IPS-NIHi7 (cell line): ENCODE results near the gene NTRK2.

Experiments used
- DNase-seq: peaks from one replicate; pipeline ENCODE4 v3.0.0; 2012; ENCODE audit warnings: mixed read lengths; ENCODE audit errors: extremely low spot score

Gene NTRK2

DNA sequence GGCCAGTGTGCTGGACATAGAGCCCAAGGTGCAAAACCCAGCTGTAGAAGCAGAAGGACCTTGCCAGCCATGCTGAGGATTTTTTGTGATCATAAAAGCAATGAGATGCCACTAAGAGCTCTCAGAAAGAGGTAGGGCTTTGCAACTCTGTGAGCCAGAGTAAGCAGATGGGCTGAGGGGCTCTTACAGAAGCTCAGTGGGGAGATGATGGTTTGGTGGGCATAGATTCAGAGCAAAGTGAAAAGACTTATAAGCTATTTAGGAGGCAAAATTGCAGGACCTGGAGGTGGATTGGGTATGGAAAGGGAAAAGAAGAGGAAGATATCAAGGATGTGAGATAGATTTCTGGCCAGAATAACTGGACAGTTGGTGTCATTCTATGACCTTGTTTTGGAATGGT, 302.0 kb downstream of the NTRK2 start:
- no peak for DNase-seq

GRCh38 chr9:84974258-84974657, 304.7 kb downstream of the NTRK2 start:
- no peak for DNase-seq

GRCh38 chr9:84974855-84975254, 305.3 kb downstream of the NTRK2 start:
- DNase-seq, result no peak

DNA sequence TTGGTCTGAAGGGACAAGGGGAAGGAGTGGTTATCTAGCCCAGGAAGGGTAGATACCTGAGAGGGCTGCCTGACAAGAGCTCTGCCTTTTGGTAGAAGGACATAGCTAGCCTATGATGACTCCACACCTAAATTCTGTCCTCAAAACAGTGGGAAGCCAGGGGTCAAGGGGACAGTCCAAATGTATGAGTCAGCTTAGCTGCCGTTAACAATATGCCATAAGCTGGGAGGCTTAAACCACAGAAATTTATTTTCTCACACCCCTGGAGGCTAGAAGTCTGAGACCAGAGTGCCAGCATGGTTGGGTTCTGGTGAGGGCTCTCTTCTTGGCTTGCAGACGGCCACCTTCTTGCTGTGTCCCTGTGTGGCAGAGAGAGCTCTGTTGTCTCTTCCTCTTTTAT, 306.4 kb downstream of the NTRK2 start:
- no peak for DNase-seq

DNA sequence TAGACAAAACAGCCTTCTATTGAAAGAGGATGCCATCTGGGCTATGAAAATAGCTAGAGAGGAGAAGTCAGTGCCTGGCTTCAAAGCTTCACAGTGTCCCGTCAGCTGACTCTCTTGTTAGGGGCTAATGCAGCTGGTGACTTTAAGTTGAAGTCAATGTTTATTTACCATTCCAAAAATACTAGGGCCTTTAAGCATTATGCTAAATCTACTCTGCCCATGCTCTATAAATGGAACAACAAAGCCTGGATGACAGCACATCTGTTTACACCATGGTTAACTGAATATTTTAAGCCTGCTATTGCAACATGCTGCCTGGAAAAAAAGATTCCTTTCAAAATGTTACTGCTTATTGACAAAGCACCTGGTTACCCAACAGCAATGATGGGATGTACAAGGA, 309.1 kb downstream of the NTRK2 start:
- DNase-seq, result no peak

- no peak for DNase-seq
Observed at GRCh38 chr9:84983749-84984148, 314.2 kb downstream of the NTRK2 start.

DNA sequence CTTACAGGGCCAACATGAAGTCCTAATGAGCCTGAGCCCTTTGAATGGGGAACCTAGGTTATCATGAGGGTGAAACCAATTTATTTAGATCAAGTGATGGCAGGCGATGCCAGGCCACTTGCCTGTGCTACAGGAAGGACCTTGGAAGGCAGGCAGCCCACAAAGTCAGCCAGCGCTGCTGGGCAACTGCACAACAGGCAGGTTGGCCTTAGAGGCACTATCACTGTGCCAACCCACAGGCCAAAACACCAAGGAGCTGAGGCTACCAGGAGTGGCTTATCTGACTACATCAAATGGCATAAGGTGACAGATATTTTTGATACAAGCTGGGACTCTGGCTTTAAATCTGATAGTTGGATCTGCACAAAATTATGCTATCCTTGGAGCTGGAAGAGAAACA, 319.1 kb downstream of the NTRK2 start:
- no peak for DNase-seq

DNA sequence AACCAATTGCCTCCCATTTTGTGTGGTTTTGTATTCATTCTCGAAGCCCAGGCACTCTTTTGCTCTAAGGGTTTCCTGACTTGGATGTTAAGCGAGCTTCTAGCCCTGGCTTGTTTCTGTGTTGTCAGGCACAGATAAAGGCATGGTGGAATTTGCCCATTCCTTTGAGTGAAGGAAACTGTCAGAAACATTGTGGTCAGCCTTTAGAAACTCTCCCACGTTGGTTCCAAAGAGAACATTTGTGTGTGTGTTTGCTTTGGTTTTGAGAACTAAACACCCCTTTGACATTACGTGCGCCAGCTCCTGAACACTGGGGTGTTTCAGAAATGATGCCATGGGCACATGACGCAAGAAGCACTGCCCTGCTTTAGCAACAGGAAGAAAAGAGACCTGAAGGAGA, 320.9 kb downstream of the NTRK2 start:
- no peak for DNase-seq

DNA sequence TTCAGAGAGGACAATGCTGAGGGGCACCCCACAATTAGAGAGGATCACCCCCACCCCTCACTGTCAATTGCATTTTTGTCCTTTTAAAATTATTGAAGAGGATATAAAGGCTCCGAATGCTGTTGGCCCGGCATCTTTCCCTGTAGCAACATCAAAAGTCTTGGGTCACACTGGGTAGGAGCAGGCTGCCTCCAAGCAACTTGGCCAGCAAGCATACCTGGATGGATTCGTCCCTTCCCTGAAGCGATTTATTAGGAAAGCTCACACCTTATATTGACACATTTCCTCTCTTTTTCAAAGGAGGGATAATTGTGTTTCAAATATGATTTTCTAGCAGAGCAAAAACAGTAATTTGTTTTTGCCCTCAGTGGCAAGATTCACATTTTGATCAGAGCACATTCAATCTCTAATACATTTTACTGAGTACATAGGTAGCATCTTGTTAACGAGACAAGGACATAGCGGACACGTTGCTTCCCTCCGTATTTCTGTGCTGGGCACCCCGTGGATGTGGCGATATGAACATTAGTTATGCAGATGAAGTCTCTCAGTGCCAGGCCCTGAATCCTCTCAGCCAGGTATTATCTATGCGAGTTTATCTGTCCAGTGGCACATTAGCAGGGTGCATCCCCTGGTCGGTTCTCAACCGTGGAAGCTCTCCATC, 321.5 kb downstream of the NTRK2 start:
- DNase-seq, result no peak

- DNase-seq, result no peak
Observed at GRCh38 chr9:84991514-84991870, 322.0 kb downstream of the NTRK2 start.

- DNase-seq, result no peak
Observed at GRCh38 chr9:84992381-84992780, 322.9 kb downstream of the NTRK2 start.

GRCh38 chr9:84993105-84993504, 323.6 kb downstream of the NTRK2 start:
- DNase-seq, result no peak

DNA sequence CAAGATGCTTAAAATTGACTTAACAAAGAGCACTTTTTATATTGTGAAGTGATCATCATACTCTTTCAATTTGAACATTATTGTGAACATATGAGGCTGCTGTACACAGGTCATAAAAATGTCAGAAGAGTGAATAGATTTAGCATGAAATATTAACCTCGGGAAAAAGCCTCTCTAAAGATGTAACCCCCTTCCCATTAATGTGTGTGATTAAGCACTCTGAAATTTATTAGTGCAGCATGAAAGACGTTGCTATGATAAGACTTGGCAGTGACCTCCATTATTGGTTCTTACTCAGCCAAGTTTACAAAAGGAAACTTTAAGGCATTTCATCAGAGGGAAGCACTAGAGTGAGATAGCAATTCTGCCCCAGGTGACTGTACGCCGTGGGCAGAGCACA, 326.5 kb downstream of the NTRK2 start:
- no peak for DNase-seq

DNA sequence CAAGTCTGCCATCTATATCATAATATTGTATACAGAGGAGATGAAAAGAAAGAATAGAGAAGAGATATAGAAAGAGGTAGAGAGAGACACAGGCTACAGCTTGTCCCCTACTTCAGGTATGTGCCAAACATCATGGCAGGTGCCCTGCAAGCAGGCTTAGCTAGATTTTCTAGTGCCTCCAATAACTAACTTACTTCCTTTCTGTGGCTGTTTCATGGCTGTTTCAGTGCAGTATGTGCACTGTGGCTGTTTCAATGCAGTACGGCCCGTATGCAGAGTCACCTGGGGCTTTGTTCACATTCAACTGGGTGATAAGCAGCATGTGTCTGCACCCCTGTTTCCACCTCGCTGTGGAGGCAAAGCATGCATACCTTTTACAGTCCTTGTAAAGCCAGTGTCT, 327.2 kb downstream of the NTRK2 start:
- DNase-seq, result no peak

- DNase-seq, result no peak
Observed at GRCh38 chr9:84997472-84997871, 327.9 kb downstream of the NTRK2 start.

GRCh38 chr9:84998639-84999038, 329.1 kb downstream of the NTRK2 start:
- DNase-seq, result no peak

DNA sequence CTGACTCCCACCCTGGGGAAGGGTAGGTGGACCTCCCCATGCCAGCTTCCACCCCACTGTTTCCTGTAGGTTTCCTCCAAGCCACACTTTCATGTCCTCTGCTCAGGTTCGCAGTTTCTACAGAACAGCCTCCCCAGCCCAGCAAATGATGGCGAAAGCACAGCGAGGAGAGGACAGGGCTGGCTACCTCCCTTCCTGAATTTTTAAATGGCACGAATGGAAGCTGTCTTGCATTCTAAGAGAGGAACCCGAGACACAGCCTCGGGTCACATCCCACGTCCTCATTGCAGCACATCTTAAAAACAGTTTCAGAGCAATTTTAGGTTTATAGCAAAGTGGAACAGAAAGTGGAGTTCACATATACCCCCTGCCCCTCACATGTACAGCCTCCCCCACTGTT, 330.3 kb downstream of the NTRK2 start:
- no peak for DNase-seq

GRCh38 chr9:85001925-85002324, 332.4 kb downstream of the NTRK2 start:
- DNase-seq, result peak; percentile 56

GRCh38 chr9:85004818-85005413, 335.4 kb downstream of the NTRK2 start:
- DNase-seq, result no peak

- no peak for DNase-seq
Observed at GRCh38 chr9:85007748-85008147, 338.2 kb downstream of the NTRK2 start.

DNA sequence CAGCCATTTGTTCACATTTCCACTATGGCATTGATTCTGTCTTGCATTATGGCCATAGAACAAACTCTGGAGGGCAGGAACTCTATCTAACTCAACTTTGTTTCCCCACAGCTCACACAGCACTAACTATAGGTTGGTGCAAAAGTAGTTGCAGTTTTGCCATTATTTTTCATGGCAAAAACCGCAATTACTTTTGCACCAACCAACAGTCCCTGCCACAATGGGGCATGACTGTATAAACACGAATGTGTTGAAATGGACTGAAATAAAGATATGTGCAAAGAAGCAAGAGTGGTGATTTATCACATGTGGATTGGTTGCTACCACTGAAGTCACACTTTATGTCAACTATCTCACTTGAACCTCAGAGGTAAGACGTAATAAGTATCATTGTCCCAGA, 338.7 kb downstream of the NTRK2 start:
- DNase-seq, result no peak

GRCh38 chr9:85009251-85009650, 339.7 kb downstream of the NTRK2 start:
- DNase-seq, result no peak

GRCh38 chr9:85013703-85014102, 344.2 kb downstream of the NTRK2 start:
- no peak for DNase-seq

- no peak for DNase-seq
Observed at GRCh38 chr9:85014292-85014691, 344.8 kb downstream of the NTRK2 start.
